22Rv1 (cell line): ENCODE results near the gene SMIM44.

Experiments used
- H3K27ac ChIP-seq: fragments of 450-650 bp; 2 replicates; pipeline ENCODE4 v1.5.1; 2017
- ZFX ChIP-seq: fragments of 450-650 bp; IDR thresholded peaks from 2 replicates; pipeline ENCODE4 v1.6.1; 2017; ENCODE audit warnings: antibody characterized with exemption, borderline replicate concordance
- TF ChIP-seq, protein P1 (sequence below): fragments of 450-650 bp; IDR thresholded peaks from 2 replicates; pipeline ENCODE4 v1.5.1; 2017; ENCODE audit warnings: mild to moderate bottlenecking

The SMIM44 gene

DNA sequence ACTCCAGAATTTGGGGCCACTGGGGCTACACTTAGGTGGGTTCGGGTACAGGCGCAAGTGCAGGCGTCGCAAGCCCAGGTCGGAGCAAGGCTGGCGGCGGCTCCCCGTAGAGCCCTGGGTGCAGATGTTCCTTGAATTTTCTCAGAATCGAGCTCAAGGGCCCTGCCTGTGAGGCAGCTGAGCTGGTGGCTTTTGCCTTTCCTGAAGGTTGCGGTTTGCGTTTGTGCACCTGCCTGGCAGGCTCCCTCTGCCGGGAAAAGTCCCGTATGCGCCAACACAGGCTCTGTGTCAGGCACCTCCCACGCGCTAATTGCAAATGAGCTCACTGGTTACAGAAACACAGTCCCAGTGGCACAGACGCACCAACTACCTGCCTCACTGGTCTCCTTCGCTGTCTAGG is 11.3 kb upstream of the SMIM44 start:
- no peak for TF ChIP-seq ZFX
- no peak overlapping the region for H3K27ac ChIP-seq

DNA sequence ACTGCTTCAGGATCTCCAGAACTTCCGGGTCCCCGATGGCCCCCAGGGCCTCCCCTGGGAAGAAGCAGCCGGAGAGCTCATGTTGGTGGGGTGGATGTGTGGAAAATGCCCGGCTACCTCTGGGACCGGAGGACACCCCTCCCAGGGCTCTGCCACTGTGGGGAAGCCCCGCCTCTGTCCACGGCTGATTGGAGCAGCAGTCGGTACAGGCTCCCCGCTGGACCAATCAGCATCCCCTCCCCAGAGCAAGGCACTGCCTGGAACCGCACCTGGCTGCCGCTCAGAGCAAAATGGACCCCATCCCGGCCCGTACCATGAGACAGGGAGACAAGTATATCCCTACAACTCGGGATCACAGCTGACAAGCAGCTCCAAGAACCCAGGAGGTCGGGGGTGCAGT is 10.8 kb upstream of the SMIM44 start:
- H3K27ac ChIP-seq = no peak overlapping the region
- TF ChIP-seq, protein P1, sequence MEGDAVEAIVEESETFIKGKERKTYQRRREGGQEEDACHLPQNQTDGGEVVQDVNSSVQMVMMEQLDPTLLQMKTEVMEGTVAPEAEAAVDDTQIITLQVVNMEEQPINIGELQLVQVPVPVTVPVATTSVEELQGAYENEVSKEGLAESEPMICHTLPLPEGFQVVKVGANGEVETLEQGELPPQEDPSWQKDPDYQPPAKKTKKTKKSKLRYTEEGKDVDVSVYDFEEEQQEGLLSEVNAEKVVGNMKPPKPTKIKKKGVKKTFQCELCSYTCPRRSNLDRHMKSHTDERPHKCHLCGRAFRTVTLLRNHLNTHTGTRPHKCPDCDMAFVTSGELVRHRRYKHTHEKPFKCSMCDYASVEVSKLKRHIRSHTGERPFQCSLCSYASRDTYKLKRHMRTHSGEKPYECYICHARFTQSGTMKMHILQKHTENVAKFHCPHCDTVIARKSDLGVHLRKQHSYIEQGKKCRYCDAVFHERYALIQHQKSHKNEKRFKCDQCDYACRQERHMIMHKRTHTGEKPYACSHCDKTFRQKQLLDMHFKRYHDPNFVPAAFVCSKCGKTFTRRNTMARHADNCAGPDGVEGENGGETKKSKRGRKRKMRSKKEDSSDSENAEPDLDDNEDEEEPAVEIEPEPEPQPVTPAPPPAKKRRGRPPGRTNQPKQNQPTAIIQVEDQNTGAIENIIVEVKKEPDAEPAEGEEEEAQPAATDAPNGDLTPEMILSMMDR = no peak
- no peak for TF ChIP-seq ZFX

DNA sequence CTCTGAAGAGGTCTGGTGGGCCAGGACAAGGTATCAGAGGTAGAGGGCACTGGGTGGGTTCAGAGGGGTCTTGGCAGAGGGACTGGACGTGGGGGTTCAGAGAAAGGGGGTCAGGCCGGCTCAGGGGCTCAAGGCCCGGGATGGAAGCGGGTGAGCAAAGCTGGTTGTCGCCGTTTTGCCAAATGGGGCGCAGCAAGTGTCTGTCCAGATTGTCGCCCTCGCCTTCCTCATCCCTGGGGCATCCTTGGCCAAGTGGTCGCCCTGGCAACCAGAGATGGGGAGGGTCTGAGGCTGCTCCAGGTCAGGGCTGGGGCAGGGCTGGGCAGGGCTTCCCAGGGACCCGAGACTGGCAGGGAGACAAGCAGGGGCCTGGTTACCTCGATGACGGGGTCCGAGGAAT is 10.4 kb upstream of the SMIM44 start:
- TF ChIP-seq, protein P1 = no peak
- no peak for TF ChIP-seq ZFX
- no peak overlapping the region for H3K27ac ChIP-seq

DNA sequence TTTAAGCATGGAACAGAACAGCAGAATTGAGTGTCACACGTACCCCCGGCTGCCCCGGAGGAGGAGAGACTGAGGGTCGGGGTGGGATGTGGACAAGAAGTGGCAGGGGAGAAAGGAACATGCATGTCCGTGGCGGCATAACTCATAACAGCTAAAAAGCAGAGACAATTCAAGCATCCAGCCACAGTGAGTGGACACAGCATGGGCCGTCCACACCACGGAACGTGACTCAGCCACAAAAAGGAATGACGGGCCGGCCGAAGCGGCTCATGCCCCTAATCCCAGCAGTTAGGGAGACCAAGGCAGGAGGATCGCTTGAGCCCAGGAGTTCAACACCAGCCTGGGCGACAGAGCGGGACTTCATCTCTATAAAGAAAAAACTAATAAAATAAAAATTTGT is 9.7 kb upstream of the SMIM44 start:
- H3K27ac ChIP-seq = no peak overlapping the region
- TF ChIP-seq ZFX = no peak
- TF ChIP-seq, protein P1 = no peak

DNA sequence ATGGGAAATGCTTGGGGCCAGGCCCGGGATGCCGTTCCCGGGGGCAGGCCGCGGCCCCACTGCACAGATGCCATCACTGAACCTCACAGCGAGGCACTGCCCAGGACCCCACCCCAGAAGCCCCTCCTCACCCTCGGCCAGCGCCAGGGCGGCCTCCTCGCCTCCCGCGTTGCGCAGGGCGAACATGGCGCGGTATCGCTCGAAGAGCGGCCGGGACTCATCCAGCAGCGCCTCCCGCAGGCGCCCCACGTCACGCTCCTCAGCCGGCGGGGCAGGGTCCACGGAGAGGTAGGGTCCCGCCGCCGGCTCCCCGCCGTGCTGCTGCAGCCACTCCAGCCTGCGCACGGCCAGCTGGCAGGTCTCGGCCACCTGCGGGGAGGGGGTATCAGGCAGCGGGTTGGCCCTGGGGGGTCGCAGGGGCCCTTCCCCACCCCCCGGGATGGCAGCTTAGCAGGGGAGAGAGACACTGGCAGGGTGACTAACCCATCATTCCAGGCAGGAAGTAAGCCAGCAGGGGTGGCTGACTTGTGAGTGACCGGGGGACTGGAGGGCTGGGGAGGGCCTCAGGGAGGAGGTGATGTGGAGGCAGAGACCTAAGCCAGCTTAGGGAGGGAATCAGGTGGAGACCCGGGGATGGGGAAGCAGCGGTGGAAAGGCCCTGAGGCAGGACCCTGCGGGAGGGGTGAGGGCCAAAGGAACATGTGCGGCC is 9.0 kb upstream of the SMIM44 start:
- TF ChIP-seq, protein P1 = no peak
- no peak for TF ChIP-seq ZFX
- H3K27ac ChIP-seq = no peak overlapping the region

DNA sequence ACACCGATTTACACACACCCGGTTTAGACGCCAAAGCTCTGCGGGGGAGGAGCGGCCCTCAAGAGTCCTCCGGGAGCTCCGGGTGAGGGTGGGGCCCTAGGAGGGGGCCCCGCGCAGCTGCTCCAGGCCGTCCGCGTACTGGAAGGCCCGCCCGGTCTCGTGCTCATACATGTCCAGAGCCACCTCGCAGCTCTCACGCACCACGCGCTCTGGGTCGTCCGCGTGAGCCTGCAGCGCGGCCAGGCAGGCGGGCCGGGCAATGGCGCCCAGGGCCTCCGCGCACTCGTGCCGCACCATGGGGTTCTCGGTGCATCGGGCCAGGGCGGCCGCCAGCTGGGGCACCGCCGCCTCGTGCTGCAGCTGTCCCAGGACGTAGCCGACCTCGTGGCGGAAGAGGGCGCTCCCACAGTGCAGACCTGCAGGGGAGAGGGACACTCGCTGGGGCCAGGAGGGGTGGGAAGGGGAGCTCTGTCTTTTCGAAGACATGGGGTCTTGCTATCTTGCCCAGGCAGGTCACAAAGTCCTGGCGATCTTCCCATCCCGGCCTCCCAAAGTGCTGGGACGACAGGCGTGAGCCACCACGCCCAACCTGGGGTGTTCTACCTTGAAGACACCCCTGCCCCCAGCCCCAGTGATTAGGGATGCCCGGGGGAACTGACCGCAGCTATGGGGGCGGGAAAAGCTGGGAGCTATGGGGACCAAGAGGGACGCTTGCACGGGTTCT is 8.3 kb upstream of the SMIM44 start:
- no peak overlapping the region for H3K27ac ChIP-seq
- TF ChIP-seq ZFX = no peak
- TF ChIP-seq, protein P1 = no peak

DNA sequence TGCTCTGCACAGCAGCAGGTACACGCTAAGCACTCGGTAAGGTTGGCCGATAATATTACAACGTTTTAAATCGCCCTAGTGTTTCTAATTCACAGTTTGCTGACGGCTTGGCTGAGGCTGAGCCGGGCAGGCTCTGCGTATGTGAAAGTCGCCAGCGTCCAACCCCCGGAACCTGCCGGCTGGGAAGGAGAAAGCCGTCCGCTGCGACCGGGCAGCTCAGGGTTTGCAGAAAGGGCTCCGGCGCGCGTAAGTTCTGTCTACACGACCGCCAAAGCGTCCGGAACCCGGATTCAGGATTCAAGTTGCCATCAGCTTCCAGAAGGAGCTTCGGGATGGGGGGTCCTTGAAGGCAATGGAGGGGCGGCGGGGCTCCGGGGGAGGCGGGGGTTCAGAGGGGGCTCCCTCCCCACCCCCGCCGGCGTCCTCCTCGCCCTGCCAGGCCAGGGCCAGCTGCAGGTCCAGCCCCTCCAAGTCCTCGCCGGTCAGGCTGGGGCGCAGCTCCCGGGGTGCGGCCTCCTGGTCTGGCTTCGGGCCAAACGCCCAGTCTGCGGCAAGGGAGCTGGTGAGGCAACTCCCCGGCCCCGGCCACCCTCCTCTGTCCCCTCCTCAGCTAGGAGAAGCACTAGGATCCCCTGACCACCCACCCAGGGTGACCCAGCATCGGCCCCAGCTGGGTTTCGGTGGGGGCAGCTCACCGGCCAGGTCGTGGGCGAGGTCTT is 575 bp downstream of the SMIM44 start:
- H3K27ac ChIP-seq = no peak overlapping the region
- no peak for TF ChIP-seq ZFX
- TF ChIP-seq, protein P1 = no peak
